Pancreas (tissue), 10 donors: ENCODE measurements around the gene PRR20C. TPM values are rescaled to one million over a fixed set of nuclear protein-coding genes. Genes with fewer than 3 reads are reported as not detected.

ENCODE experiments used
- ATAC-seq, 4 donors: fragments of 200-7000 bp; cut with Tn5 transposase; one replicate each; pipeline versions ENCODE4 v1.8.0 to v1.9.1; 2020; ENCODE audit warnings: mild to moderate bottlenecking in 4 of 4, moderate library complexity in 4 of 4
- DNase-seq, 6 donors: peaks; one replicate each; pipeline ENCODE4 v3.0.0-alpha.2; 2020
- FAIRE-seq: peaks from 2 replicates; lab custom pipeline; 2012; peaks lifted over from hg19 to GRCh38; lab: Jason Lieb, UNC
- H3K27ac ChIP-seq, 4 donors: fragments of 200-600 bp; sonication (generic); 1 replicate in 3 of 4; 2 replicates in 1 of 4; pipeline versions ENCODE4 v1.5.0 to v1.8.0; 2020
- H3K27me3 ChIP-seq, 4 donors: fragments of 200-600 bp; one replicate each; pipeline ENCODE4 v1.8.0; 2021
- H3K36me3 ChIP-seq, 3 donors: fragments of 200-600 bp; sonication (generic) in 1 of 3; one replicate each; pipeline versions ENCODE4 v1.5.0 to v1.8.0; 2020 to 2021
- H3K4me1 ChIP-seq, 3 donors: fragments of 200-600 bp; one replicate each; pipeline ENCODE4 v1.8.0; 2021
- H3K4me3 ChIP-seq, 4 donors: fragments of 200-600 bp; sonication (generic) in 2 of 4; one replicate each; pipeline versions ENCODE4 v1.5.0 to v1.8.0; 2020 to 2021
- H3K9me3 ChIP-seq, 4 donors: fragments of 200-600 bp; one replicate each; pipeline ENCODE4 v1.8.0; 2021
- CTCF ChIP-seq, 4 donors: fragments of 200-600 bp; sonication (generic) in 3 of 4; IDR thresholded peaks; one replicate each; pipeline versions ENCODE4 v1.5.0 to v1.8.0; 2021; ENCODE audit warnings: antibody characterized with exemption in 4 of 4
- WGBS, 2 donors: extraction: QIAGEN DNeasy Blood & Tissue Kit; methylation state at CpG; one replicate each; pipeline ENCODE4 v1.1.7; 2013; 5-methylcytosine and 5-hydroxymethylcytosine counted together
- intact Hi-C, 3 donors: fragments of 100-400 bp; cut with DNase I; formaldehyde crosslinking; loops; one replicate each; pipeline versions ENCODE4 v1.11.1 to v1.14.2; 2022
- polyA plus RNA-seq, 2 donors: library from polyadenylated mRNA; stranded (reverse); fragments of 200-250 nt; gene quantifications; one replicate each; pipeline ENCODE4 v1.2.3, GENCODE V29; 2013
- total RNA-seq, 6 donors: library from RNA; stranded (reverse); fragmentation: NEBNext Ultra II Directional in 4 of 6; extraction: Animal tissue kit (Norgen Biotek cat#: 25700) in 4 of 6; gene quantifications; one replicate each; pipeline versions ENCODE4 v1.2.1 to v1.2.4, GENCODE V29; 2021 to 2023
- donor health status: healthy with polysubstance abuse.
- donor health status: DM: no; HTN: no; CAD: no; lungs with moderate emphysema.
- donor health status: DM: no; HTN: no; CAD: no.
- donor health status: control.
- donor health status: control.
- donor health status: Bipolar disorder and iron deficiency.
- donor health status: DM: yes; HTN: yes; CAD: no.
- donor health status: DM: no; HTN: no; CAD: no.
- donor health status: DM: no; HTN: no; CAD: no.
- donor health status: DM: yes; HTN: yes; CAD: no.

The PRR20C gene
- total and polyA plus RNA-seq, 8 donors, result not detected

- H3K36me3 ChIP-seq, result no peaks in the 10 kb centered on the region
- 76 to 85% methylated on average over 1 of the region's 1 CpG for WGBS, 2 donors
- H3K9me3 ChIP-seq, result no peaks in the 10 kb centered on the region
- no peak for TF ChIP-seq CTCF (IDR thresholded peaks at IDR 0.05)
- no peaks in the 10 kb centered on the region for H3K27me3 ChIP-seq
- intact Hi-C loops, result no loop called here
- DNase-seq (no peak), FAIRE-seq (no peak), ATAC-seq (no peak)
- H3K4me3 ChIP-seq, result no peak overlapping the region
- H3K4me1 ChIP-seq, result no peaks in the 10 kb centered on the region
- no peak overlapping the region for H3K27ac ChIP-seq
Measured at GRCh38 chr13:57191667-57192066, 37.8 kb downstream of the PRR20C start.

Other genes with a start within 250 kb of the PRR20C start
- gene PRR20A, start 13.1 kb upstream of the PRR20C start, total RNA-seq, result not detected
- not detected for gene PRR20A, start 13.1 kb upstream of the PRR20C start, polyA plus RNA-seq
- not detected for gene PRR20B, start 6.6 kb upstream of the PRR20C start, total RNA-seq
- gene PRR20B, start 6.6 kb upstream of the PRR20C start, polyA plus RNA-seq, result not detected
- not detected for gene PRR20D, start 6.6 kb downstream of the PRR20C start, total RNA-seq
- not detected for gene PRR20D, start 6.6 kb downstream of the PRR20C start, polyA plus RNA-seq
- gene PRR20E, start 13.1 kb downstream of the PRR20C start, total RNA-seq, result not detected
- not detected for gene PRR20E, start 13.1 kb downstream of the PRR20C start, polyA plus RNA-seq